Fibroblast of villous mesenchyme (primary cell): ENCODE results near the gene CRYBA4. TPM values are rescaled to one million over a fixed set of nuclear protein-coding genes. Genes with fewer than 3 reads are reported as not detected.
"Not testable (repeated sequence)": the region's sequence is repeated elsewhere in the genome, so short reads cannot be mapped to it uniquely, and the experiment has no call there.

ENCODE experiments used
- DNase-seq: peaks from one replicate; pipeline ENCODE4 v3.0.0-alpha.2; 2010; ENCODE audit warnings: low read depth
- H3K4me3 ChIP-seq: 2 replicates; pipeline ENCODE4 v1.5.1; 2011; ENCODE audit warnings: low read depth, mild to moderate bottlenecking, low read length
- total RNA-seq: library from RNA; depleted of rRNA; stranded (reverse); fragments of >200 nt; gene quantifications from 2 replicates; pipeline ENCODE4 v1.2.3, GENCODE V29; 2012
- TF ChIP-seq, protein P1 (sequence below): IDR thresholded peaks from 2 replicates; pipeline ENCODE4 v1.5.1; 2012; ENCODE audit warnings: low read depth, mild to moderate bottlenecking, low read length; ENCODE audit not compliant: insufficient read depth

Gene CRYBA4
- total RNA-seq, 1 donor, result not detected

DNA sequence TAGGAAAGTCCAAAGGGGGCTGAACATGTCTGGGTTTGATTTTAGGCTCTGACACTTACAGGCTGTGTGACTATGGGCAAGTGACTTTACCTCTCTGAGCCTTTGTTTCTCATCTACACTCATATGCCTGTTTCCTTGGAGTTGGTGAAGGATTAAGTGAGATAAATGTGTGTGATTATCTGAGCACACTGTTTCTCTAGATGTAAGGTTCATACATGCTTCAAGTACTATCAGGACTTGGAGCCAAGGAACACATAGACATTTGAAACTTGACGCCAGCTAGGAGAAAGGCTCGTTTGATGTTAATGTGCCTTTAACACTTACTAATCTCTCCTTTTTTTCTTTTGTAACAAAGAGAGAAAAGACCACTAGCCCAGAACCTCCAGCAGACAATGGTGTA lies 13.6 kb upstream of the CRYBA4 start:
- H3K4me3 ChIP-seq, result no peak overlapping the region
- TF ChIP-seq, protein P1, sequence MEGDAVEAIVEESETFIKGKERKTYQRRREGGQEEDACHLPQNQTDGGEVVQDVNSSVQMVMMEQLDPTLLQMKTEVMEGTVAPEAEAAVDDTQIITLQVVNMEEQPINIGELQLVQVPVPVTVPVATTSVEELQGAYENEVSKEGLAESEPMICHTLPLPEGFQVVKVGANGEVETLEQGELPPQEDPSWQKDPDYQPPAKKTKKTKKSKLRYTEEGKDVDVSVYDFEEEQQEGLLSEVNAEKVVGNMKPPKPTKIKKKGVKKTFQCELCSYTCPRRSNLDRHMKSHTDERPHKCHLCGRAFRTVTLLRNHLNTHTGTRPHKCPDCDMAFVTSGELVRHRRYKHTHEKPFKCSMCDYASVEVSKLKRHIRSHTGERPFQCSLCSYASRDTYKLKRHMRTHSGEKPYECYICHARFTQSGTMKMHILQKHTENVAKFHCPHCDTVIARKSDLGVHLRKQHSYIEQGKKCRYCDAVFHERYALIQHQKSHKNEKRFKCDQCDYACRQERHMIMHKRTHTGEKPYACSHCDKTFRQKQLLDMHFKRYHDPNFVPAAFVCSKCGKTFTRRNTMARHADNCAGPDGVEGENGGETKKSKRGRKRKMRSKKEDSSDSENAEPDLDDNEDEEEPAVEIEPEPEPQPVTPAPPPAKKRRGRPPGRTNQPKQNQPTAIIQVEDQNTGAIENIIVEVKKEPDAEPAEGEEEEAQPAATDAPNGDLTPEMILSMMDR, result no peak
- no peak for DNase-seq

DNA sequence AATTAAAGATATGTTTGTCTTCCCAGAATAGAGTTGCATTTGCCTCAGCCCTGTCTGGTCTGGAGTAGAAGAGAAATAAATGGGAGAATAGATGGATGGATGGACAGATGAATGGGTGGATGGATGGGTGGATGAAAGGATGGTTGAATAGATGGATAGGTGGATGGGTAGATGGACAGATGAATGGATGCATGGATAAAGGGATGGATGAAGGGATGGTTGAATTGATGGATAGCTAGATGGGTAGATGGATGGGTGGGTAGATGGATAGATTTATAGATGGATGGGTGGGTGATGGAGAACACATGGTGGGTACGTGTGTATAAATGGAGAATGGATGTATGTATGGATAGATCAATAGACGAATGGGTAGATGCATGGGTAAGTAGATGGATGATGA lies 12.5 kb upstream of the CRYBA4 start:
- no peak overlapping the region for H3K4me3 ChIP-seq
- TF ChIP-seq, protein P1, result no peak
- DNase-seq, result no peak

DNA sequence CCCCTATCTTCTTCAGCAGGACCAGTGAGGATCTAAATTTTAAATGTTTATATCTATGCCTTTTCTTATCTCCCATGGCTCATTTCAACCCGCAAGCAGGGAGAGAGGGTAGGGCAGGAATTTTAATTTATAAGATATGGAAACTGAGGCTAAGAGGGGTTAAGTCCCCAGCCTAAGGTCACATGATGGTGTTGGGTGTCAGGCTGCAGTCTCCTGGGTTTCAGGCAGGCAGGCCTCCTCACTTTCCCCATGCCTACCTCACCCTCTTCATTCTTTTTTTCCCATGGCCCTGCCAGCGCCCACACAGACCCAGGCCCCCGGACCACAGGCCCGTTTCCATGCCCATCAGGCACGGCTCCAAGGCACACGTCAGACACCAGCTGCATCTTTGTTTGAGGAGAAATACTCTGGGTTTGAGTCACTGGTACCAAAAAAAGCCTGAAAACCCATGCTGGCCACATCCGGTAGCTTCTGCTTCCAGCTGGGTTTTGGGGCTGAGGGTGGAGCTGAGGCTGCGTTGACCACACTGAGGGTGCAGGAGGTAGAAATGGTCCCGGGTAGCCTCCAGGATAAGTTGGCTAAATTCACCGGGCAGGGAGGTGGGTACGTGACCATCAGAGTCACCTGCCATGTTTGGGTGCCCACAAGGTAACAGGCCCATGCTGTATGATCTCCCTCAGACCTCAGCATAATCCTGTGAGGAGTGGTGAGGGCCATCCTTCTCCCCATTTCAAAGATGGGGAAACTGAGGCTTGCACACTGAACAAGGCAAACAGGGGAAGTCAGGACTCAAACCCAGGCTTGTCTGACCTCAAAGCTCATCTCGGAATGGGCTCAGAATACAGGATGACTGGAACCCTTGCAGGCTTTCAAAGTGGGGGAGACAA lies 11.4 kb upstream of the CRYBA4 start:
- TF ChIP-seq, protein P1, result no peak
- H3K4me3 ChIP-seq, result no peak overlapping the region
- peak; percentile 94 for DNase-seq

DNA sequence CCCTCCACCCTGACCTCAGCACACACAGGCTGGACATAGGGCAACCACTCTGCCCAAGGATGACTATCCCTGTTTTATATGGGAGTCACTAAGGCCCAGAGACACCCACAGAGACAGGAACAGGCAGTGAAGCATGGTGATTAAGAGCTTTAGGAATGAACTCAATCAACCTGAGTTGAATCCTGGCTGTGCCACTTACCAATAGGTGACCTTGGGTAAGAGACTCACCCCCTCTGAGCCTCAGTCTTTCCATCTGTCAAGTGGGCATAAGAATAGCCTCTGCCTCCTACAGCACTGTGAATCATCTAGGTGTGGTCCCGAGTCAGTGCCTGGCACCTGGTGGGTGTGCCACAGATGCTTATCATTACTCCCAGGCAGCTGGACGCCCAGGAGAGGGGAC lies 10.8 kb upstream of the CRYBA4 start:
- no peak overlapping the region for H3K4me3 ChIP-seq
- DNase-seq, result no peak
- TF ChIP-seq, protein P1, result no peak

DNA sequence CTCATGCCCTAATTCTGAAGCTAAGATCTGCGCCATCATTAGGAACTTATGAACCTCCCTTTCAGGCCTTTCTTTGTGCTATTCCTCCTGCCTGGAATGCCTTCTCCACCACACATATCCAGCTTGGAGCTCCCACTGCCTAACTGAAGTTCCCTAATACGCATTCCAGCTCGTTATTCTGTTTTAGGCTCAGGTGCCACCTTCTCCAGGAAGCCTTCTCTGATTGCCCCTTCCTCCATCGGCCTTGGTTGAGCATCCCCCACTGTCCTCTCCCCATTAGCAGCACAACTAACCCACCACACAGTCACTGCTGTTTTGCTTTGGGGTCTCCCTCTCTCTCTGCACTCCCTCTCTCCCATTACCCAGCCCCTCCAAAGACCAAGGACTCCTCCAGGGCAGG lies 9.1 kb upstream of the CRYBA4 start:
- DNase-seq, result no peak
- TF ChIP-seq, protein P1, result no peak
- H3K4me3 ChIP-seq, result no peak overlapping the region

DNA sequence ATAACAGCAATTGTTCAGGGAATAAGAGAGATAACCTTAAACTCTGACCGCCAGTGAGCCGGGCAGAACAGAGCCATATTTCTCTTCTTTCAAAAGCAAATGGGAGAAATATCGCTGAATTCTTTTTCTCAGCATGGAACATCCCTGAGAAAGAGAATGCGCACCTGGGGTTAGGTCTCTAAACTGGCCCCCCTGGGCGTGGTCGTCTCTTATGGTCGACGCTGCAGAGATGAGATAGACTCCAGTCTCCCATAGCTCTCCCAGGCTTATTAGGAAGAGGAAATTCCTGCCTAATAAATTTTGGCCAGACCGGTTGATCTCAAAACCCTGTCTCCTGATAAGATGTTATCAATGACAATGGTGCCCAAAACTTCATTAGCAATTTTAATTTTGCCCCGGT lies 8.0 kb upstream of the CRYBA4 start:
- not testable (repeated sequence) for H3K4me3 ChIP-seq, DNase-seq

DNA sequence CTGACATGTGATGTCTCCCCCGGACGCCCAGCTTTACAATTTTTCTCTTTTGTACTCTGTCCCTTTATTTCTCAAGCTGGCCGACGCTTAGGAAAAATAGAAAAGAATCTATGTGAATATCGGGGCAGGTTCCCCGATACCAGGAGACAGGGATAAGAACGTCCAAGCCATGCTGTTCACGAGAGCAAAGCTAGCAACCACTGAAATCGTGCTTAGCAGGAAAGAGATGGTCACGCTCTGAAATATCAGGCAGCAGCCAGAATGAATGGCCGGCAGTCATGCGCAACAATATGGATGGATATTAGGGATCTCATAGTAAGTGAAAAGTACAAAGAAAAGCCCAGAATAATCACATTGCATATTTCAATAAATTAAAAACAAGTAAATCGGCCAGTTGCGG lies 7.4 kb upstream of the CRYBA4 start:
- no peak for DNase-seq

More for the DNA sequence above, 7.4 kb upstream of the CRYBA4 start:
- TF ChIP-seq, protein P1, result no peak
- H3K4me3 ChIP-seq, result no peak overlapping the region
